Measurements from ENCODE around the gene MYO5B.

MYO5B gene

GRCh38 chr18:50004013-50004412 is 190.9 kb downstream of the MYO5B start:
- DNase-seq: no peak

GRCh38 chr18:50002781-50003180 is 192.2 kb downstream of the MYO5B start:
- DNase-seq: no peak

- DNase-seq: no peak
Observed at GRCh38 chr18:50000227-50000626, 194.7 kb downstream of the MYO5B start.

- no peak for DNase-seq
Observed at GRCh38 chr18:49999128-49999527, 195.8 kb downstream of the MYO5B start.

- DNase-seq: no peak
Observed at GRCh38 chr18:49997558-49997957, 197.4 kb downstream of the MYO5B start.

GRCh38 chr18:49994410-49994809 is 200.5 kb downstream of the MYO5B start:
- DNase-seq: no peak

- DNase-seq: no peak
Observed at GRCh38 chr18:49993299-49993698, 201.6 kb downstream of the MYO5B start.

- DNase-seq: no peak
Observed at GRCh38 chr18:49988733-49989132, 206.2 kb downstream of the MYO5B start.

GRCh38 chr18:49988101-49988500 is 206.8 kb downstream of the MYO5B start:
- DNase-seq: no peak

GRCh38 chr18:49985236-49985635 is 209.7 kb downstream of the MYO5B start:
- no peak for DNase-seq

GRCh38 chr18:49980896-49981295 is 214.1 kb downstream of the MYO5B start:
- peak; percentile 60 for DNase-seq

GRCh38 chr18:49976795-49977560 is 218.0 kb downstream of the MYO5B start:
- no peak for DNase-seq

GRCh38 chr18:49976001-49976400 is 218.9 kb downstream of the MYO5B start:
- no peak for DNase-seq

GRCh38 chr18:49974079-49974478 is 220.9 kb downstream of the MYO5B start:
- no peak for DNase-seq

- no peak for DNase-seq
Observed at GRCh38 chr18:49973592-49973991, 221.4 kb downstream of the MYO5B start.

GRCh38 chr18:49972535-49972934 is 222.4 kb downstream of the MYO5B start:
- no peak for DNase-seq

GRCh38 chr18:49971462-49971861 is 223.5 kb downstream of the MYO5B start:
- DNase-seq: no peak

- no peak for DNase-seq
Observed at GRCh38 chr18:49970319-49970718, 224.6 kb downstream of the MYO5B start.

- no peak for DNase-seq
Observed at GRCh38 chr18:49968644-49969309, 226.2 kb downstream of the MYO5B start.

GRCh38 chr18:49967636-49968313 is 227.2 kb downstream of the MYO5B start:
- DNase-seq: no peak

- DNase-seq: no peak
Observed at GRCh38 chr18:49967171-49967570, 227.8 kb downstream of the MYO5B start.

- no peak for DNase-seq
Observed at GRCh38 chr18:49966090-49966489, 228.9 kb downstream of the MYO5B start.

GRCh38 chr18:49963217-49963616 is 231.7 kb downstream of the MYO5B start:
- DNase-seq: no peak

GRCh38 chr18:49961271-49961670 is 233.7 kb downstream of the MYO5B start:
- no peak for DNase-seq
